ENCODE data around the gene MEIS2.

MEIS2 gene

DNA sequence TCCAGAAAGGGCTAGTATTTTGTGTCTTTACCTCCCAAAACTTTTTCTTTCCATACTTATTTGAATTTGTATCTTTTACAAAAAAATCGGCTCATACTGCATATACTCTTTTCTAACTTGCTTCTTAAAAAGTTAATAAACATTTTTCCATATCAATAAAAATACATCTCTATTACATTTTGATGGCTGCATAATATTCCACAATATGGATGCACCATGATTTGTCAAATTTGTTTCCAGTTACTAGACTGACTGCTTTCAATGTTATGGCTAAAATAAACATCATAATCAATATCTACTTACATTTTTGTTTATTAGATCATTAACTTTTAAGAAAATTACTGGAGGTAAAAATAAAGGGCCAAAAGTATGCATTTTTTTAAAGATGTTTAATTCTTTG is 121.7 kb downstream of the MEIS2 start:
- H3K27ac ChIP-seq = no peak overlapping the region
- DNase-seq (ENCODE audit: low read depth, low spot score) = no peak

DNA sequence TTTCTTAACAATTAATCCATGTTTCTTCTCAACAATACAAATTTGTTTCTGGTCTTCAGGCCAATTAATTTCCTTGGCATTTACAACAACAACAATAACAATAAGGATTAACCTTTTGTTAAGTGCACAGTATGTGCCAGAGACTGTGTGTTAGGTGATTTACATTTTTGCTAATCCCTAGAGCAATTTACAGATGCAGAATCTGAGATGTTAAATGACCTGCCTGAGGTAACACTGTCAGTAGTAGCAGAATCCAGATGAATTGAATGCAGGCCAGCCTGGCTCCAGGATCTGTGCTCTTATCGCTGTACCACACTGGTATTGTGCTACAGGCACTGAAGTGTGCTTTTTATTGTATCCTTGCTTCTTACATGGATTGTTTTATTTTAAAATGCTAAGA is 122.2 kb downstream of the MEIS2 start:
- no peak overlapping the region for H3K27ac ChIP-seq
- DNase-seq (ENCODE audit: low read depth, low spot score) = no peak

DNA sequence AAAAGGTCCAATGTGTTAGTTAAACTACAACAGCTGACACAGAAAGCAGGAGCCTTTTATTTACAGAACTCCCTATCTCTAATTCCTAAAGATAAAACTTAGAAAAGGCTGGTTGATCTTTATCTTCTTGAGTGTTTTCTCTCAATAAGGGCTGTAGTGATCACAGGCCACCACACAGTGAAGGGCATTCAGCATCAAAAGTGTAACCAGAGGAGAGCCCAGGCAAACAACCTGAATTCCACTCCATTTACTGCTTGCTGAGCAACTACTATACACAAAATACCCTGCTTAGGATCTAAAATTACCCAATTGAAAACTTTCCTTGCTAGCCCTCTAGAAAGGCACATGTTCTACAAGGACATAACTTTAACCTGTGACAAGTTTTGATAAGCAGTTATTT is 122.7 kb downstream of the MEIS2 start:
- H3K27ac ChIP-seq = no peak overlapping the region
- DNase-seq (ENCODE audit: low read depth, low spot score) = no peak

DNA sequence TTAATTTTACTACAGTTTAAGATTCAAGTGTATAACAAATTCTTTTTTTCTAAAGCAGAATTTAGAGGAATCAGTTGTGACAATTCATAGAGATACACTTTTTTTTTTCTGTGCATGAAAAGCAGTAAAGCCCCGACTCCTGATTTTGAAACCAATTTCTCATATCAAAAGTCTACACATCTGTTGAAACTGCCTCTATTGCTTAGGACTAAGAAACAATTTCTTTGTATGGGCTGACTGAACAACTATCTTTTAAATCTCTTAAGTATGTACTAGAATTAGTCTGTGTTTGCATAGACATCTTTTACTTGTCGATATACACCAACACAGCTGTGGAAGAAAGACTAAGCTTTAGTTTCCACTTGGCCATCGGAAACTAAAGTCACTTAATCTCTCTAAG is 127.6 kb downstream of the MEIS2 start:
- H3K27ac ChIP-seq = no peak overlapping the region
- DNase-seq (ENCODE audit: low read depth, low spot score) = no peak

DNA sequence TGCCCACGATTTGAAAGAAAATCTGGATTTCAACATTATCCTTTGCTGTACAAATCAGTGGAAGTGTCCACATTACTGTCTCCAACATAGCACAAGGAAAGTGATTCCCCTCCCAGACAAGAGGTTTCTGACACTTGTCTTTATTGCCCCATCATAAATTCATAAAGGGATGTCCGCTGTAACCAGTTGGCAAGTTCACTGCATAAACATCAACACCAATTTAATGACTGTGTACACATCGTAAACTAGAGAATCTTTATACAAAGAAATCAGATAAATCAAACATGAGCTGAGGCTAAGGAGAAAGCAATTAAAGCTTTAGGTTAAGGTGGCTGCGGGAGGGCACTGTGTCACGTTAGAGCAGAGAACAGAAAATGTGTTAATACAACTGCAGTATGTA is 129.8 kb downstream of the MEIS2 start:
- no peak overlapping the region for H3K27ac ChIP-seq
- no peak for DNase-seq (ENCODE audit: low read depth, low spot score)

DNA sequence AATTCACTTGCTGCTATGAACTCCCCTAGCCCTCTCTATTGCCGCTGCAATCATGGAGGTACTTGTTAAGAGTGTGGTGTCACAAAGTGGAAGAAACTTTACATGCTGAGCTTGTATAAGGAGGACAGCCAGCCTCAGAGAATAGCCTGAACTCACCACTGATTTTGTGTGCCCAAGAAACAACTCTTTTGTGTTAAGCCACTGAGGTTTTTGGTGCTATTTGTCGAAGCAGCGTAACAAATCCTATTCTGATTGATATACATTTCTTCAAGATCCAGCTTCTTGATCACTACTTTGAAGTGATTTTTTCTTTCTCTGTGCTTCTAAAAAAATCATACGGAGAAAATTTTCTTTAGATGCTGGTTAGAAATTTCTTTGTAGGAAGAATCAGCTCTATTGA is 132.4 kb downstream of the MEIS2 start:
- no peak overlapping the region for H3K27ac ChIP-seq
- DNase-seq (ENCODE audit: low read depth, low spot score) = no peak

DNA sequence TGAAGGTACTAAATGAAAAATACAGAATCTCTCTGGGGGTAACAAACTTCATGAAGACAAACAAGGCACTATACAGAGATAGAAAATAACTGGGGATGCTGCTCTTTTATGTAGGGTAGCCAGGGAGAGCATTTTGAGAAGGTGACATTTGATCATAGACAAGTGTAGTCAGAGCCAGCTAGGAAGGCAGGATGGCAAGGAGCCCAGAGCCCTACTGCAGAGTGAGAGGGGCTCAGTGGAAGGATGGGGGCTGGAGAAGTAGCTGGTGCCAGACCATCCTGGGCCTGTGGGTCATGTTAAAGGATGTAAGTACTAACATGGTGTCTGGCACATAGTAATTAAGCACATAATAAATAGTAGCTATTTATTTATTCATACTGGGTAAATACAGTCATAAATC is 133.6 kb downstream of the MEIS2 start:
- no peak for DNase-seq (ENCODE audit: low read depth, low spot score)
- no peak overlapping the region for H3K27ac ChIP-seq

DNA sequence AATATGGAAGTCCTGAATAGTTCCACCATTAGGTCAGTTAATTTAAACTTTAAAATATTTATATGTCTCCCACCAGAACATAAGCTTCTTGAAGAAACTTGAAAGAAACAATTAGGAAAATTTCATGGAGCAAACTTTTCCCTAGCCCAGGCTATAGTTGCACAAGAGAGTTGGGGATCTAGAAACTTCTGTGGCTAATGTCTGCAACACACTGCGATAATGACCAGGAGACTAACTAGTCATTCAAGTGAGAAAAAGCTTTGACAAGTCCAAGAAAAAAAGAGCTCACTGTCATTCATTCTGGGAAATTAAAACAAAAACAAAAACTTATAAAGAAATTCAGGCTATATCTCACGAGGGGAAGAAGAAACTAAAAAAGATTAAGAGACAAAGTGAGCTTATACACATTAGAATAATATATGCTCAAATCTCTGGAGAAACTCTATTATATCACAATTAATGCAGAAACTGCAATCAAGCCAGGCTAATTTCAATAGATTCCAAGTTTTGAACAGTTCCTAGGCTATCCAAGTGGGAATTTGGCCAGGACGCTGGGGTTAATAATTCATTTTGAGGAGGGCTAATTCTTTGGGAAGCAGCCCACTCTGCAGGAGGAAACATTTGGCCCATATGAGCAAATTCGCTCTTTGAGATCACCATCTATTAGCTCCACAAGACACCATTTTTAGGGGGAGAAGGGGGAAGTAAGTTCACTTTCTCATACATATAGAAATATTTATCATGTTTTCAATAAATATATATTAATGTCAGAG is 134.6 kb downstream of the MEIS2 start:
- H3K27ac ChIP-seq = no peak overlapping the region
- DNase-seq (ENCODE audit: low read depth, low spot score) = no peak

DNA sequence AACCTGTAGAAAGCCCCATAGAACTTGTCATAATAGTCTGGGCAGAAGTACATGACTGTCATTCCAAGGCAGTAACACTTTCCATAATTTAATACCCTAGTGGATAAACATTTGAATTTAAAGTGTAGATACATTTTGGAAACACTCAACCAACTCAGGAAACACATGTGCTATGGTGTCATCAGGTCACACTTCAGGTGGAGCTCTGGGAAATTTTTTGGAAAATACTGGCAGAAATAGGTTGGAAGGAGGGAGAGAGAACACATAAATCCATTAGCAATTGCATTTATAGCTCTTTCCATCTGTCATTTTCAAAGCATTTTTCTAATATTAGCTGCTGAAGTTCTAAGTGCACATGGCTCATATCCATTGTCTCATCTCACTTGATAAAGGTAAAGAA is 135.7 kb downstream of the MEIS2 start:
- DNase-seq (ENCODE audit: low read depth, low spot score) = no peak

DNA sequence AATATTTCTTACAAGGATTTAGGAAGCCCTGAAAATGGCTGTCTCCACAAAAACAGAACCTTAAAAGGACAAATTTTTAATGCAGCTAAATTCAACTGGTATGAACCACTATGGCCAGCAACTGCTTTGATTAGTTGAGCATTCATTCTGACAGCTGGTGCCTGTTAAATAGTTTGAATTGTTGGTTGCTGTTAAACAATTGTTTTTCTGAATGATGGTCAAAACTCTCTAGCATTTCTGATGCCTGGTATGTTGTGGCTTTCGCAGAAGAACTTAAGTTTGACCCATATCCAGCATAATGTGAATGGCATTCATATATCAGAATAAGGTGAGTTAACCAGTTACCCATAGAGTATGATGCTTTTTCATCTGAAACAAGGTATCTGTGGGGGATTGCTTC is 138.4 kb downstream of the MEIS2 start:
- H3K27ac ChIP-seq = no peak overlapping the region
- DNase-seq (ENCODE audit: low read depth, low spot score) = no peak

More for the DNA sequence above, 135.7 kb downstream of the MEIS2 start:
- no peak overlapping the region for H3K27ac ChIP-seq

DNA sequence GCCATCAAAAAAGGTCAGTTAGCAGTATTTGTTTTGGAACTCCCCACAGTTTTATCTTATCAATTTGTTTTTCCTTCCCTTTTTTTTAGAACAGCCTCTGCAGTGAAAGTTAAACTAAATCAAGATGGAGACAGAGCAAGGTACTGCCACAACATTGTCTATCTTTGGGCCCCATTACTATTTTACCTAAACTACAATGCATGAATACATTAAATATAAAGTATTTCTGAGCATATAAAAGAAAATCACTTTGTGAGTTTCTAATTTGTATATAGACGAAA is 139.5 kb downstream of the MEIS2 start:
- DNase-seq (ENCODE audit: low read depth, low spot score) = no peak
- peak overlapping the region; percentile 38 for H3K27ac ChIP-seq

DNA sequence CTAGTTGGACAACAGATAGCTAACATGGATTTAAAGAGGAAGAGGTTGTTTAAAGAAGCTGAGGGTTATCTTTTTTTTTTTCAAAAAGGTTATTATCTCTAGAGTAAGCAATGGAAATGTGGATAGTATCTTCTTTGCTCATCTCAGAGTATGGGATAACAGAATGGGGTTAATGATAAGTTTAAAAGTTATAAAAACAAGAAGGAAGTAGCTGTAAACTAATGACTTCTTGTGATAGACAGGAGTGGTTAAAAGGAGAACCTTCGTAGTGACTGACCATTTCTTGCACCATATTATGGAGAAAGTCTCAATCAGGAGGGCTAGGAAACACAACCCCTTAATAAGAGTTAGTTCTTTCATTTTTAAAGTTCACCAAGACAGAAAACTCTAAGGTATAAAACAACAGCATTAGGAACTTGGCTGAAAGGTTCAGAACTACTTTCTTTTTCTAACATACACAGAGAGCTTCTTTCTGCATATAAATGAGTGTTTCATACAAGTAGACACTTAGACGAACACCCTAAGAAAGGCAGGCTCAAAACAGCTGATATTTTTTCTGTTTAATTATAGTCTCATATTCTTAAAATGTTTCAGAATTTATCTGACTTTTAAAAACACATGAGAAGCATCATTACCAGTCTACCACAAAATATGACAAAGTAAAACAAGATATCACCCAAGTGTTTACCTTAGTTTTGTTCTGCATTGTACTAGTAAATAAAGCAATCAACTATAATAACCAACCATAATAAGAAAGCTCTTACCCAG is 140.0 kb downstream of the MEIS2 start:
- peak overlapping the region; percentile 38 for H3K27ac ChIP-seq
- DNase-seq (ENCODE audit: low read depth, low spot score) = no peak

DNA sequence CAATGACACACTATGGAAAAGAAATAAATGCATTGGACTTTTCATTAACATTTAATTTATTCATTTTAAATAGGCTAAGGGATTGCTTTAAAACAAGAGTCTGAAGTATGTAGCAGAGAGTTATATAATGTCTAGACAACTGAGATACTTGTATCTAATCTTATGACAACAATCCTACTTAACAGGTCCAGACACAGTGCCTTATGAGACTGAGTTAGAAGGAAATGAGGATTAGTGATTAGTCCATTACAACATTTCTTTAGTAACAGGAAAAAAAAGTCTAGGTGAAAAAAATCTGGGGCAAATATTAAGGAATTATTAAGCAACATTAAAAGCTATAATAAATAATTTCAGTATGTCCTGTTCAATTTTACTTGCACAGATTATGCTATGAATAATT is 140.6 kb downstream of the MEIS2 start:
- peak overlapping the region; percentile 38 for H3K27ac ChIP-seq

DNA sequence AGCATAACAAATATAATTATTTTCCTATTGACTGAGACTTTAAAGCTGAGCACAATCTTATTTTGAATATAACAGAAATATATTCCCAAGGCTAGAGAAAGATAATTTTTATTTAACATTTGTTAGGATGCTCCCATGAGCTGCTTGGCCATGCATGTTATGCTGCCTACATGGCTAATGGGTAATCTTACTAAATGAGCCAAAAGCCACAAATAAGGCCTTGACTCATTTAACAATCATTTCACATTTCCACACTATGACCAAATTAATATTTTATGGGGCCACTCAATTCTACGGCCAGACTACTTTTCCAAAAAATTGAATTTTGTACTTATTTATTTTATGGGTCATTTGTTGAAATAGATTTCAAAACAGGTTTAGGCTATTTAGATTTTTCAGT is 141.7 kb downstream of the MEIS2 start:
- DNase-seq (ENCODE audit: low read depth, low spot score) = no peak
- H3K27ac ChIP-seq = no peak overlapping the region

More for the DNA sequence above, 140.6 kb downstream of the MEIS2 start:
- peak; percentile 33 for DNase-seq (ENCODE audit: low read depth, low spot score)

DNA sequence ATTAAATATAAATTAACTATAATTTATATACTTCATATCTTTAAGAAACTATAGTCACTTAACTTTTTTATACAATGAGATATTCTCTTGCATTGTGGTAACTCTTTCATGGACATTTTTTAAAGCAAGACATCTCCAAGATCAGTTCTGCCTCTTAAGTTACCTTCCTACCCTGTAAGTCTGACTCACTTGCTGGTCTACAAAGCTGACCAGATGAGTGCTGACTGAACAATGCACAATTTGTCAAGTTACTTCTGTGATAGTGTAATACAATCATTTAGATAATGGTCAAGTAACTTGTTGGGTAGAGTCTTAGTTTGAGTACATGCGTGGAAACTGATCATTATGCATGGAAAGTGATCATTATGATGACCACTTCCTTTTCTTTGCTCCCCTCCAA is 145.9 kb downstream of the MEIS2 start:
- DNase-seq (ENCODE audit: low read depth, low spot score) = peak; percentile 10
- H3K27ac ChIP-seq = no peak overlapping the region

DNA sequence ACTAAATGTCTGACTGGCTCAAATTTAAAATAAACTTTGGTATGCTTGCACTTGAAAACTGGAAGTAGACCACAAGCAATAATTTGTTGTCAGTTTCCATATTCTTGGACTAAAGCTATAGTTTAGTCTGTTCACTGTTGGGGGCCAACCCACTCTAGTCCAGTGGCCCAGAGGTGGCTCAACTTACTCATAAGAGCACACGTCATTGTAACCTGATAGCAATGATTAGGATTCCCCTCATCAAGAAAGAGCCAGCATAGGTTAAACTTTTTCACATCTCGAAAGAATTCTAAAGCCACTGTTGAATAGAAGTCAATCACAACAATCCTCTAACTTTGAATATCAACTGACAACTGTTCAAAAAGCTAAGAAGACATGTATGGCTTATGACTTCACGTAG is 147.0 kb downstream of the MEIS2 start:
- H3K27ac ChIP-seq = no peak overlapping the region
- DNase-seq (ENCODE audit: low read depth, low spot score) = no peak

DNA sequence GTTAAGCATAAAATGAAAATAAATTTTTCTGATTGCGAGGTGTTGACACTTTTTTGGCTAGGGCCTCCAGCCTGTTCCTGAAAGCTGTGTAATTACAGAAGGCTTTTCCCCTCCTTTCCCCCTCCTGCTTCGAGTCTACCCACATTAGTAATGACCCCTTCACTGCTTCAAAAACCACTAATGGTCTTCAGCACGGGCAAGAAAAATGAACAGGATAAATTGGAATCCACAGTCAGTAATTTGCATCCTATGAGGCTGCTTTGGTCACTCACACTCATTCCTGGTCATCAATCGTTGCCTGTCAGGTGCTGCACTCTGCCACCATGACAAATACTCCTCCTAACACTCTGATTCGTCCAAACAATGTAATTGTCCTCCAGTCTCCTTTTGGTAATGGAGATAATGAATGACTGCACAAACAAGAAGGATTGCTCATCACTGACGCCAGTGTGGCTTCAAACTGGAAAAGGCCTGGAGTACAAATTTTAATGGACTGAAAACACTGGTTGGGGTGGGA is 148.6 kb downstream of the MEIS2 start:
- DNase-seq (ENCODE audit: low read depth, low spot score) = peak; percentile 39
- H3K27ac ChIP-seq = no peak overlapping the region

DNA sequence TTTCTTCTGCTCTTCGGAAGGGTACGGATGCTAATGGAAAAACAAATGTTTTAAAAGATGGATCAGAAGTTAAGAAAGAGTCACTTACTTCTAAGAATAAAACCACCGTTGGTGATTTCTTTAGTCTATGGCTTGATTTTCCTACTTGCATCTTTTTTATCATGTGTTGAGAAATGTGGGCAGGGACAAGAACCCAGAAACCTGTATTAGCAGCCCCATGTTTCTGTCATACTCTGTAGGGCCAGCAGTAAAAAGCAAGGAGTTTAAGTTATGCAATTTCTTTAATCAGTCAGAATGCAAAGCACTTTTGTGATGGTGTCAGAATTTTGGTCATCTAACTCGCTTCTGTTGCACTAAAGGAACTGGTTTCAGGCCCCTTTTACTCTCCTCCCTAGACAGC is 150.0 kb downstream of the MEIS2 start:
- no peak overlapping the region for H3K27ac ChIP-seq
- no peak for DNase-seq (ENCODE audit: low read depth, low spot score)

DNA sequence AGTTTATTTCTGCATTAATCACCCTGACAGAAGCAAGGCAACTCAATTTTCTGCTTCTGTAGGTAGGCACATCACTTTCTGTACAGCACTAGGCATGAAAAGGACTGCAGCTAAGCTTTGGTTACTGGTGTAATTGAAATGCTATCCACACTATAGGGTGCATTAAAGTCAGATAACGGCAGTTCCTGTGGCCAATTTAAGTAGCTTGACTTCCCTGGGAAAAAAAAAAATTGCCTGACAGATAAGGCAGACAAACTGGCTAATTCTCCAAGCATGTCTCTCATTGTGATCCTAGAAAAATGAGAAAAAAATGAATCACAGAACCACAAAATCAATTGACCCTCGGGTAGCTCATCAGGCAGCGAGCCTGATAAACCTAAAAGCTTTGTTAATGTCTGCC is 151.4 kb downstream of the MEIS2 start:
- no peak for DNase-seq (ENCODE audit: low read depth, low spot score)
- H3K27ac ChIP-seq = no peak overlapping the region

DNA sequence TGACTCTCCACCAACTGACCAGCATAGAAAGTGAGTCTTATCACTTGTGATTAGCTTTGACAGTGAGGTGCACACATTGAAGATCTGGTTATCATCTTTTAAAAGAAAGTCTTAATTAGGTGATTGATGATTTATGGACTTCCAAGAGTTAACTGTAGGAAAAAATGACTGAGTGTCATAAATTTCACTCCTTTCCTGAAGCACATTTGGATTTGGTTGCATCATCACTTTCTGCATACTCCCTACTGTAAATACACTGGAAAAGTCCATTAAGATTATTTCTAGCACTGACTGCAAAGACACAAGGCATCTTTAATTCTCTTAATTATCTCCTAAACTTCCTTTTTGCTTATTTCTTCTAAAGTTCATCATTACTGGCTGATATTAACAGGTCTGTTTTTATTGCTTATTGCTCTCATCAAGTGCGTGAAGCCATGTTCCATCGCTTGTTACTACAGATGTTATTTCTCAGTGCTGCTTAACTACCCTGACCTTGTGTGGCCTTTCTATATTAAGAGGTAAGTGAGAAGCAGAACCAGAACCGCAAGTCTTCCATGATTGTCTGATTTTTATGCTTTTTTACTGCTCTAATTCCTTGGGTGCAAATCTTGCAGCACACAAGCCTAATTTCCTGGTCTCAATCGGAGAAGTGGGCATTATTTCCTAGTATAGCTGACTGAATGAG is 153.2 kb downstream of the MEIS2 start:
- DNase-seq (ENCODE audit: low read depth, low spot score) = no peak
- H3K27ac ChIP-seq = no peak overlapping the region

DNA sequence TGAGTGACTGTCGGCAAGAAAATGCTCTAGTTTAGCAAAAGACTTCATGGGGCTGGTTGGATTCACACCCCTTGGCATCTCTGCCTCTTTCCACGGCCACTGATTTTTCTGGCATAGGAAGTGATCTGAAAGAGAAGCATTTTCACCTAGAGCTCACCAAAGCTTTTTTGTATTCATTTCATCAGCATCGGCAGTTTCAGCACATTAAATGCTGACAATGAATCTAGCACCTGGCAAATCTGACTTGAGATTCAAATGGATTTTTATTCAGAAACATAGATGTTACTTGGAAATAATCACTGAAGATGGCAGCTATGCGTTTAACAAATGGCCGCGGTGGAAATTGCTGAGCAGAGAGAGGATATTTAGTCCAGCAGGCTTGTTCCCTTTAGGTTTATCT is 155.9 kb downstream of the MEIS2 start:
- no peak for DNase-seq (ENCODE audit: low read depth, low spot score)
- no peak overlapping the region for H3K27ac ChIP-seq

Data from epithelial cell of prostate (primary cell).